ENCODE results near the gene RGP1. TPM values are rescaled to one million over a fixed set of nuclear protein-coding genes. Genes with fewer than 3 reads are reported as not detected.
A peak's percentile ranks its signal among the peaks of the same experiment; 100 is the strongest.

Gene RGP1
- total RNA-seq, 1 donor from 2014 or later, result 24.8 TPM

DNA sequence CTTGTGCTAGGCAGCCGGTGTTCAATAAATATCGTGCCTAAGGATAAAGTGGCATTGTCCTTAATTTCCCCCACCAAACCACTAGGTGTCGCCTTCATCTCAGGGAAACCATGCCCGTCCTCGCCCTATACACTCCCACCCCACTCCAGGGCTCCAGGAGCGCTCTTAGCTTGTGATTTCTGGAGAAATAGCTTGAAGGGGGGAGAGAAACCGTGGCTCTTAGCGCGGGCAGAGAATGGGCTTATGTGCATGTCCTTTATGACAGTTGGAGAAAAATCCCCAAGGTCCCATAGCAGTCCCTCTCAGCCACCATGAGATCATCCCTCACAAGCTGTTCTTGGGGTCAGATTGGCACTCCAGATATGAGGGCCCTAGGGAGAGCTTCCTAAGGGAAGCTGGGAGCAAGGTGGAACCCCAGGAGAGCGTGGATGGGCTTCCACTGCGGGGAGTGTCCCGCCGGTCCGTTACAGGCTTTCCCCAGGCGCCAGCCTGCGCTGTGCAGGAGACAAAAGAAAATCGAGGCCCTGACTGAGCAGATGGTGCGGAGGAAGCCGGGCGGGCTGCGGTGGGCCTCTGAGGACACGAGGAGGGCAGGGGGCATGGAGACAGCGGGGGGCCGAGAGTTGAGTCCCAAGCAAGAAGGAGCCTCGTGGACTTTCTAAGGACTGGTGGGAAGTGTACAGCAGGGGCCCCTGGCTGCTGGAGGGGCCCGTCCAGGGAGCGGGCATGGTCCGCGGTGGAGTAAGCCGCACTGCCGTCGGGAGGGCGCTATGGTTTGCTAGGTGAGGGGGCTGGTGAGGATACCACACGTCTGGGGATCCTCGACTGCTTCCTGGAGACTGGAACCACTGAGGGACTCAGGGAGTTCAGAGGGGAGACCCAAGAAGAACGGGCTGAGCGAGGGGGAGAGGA is 41.6 kb downstream of the RGP1 start:
- peak in 1 of 2 donors; percentile 88 for DNase-seq (ENCODE audit: low spot score in 2 of 2)
- intact Hi-C loops (cut with DNase I), result loop anchor here (1.0 to 5.0 kb wide), 4 partner anchors 37 to 157 kb away; partner anchors contain the start of genes CREB3 and TLN1
- no peaks in the 10 kb centered on the region for H3K9me3 ChIP-seq
- TF ChIP-seq, protein P1, sequence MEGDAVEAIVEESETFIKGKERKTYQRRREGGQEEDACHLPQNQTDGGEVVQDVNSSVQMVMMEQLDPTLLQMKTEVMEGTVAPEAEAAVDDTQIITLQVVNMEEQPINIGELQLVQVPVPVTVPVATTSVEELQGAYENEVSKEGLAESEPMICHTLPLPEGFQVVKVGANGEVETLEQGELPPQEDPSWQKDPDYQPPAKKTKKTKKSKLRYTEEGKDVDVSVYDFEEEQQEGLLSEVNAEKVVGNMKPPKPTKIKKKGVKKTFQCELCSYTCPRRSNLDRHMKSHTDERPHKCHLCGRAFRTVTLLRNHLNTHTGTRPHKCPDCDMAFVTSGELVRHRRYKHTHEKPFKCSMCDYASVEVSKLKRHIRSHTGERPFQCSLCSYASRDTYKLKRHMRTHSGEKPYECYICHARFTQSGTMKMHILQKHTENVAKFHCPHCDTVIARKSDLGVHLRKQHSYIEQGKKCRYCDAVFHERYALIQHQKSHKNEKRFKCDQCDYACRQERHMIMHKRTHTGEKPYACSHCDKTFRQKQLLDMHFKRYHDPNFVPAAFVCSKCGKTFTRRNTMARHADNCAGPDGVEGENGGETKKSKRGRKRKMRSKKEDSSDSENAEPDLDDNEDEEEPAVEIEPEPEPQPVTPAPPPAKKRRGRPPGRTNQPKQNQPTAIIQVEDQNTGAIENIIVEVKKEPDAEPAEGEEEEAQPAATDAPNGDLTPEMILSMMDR (IDR thresholded peaks at IDR 0.05), result peak; percentile 76 to 90 (median 83)
- H3K27ac ChIP-seq, result peak overlapping the region; percentile 81 to 87
- peaks cover 5 to 28% of the 10 kb centered on the region in 2 donors for H3K4me1 ChIP-seq
- no peaks in the 10 kb centered on the region for H3K27me3 ChIP-seq
- peak overlapping the region; percentile 64 to 87 for H3K4me3 ChIP-seq
- H3K36me3 ChIP-seq, result peaks cover 0 to 2% of the 10 kb centered on the region in 2 donors

- Histone ChIP-seq H3K27ac (peak within 1 kb of the TSS; percentile 81 to 87), H3K4me1 (peaks cover 5 to 28% of the 10 kb centered on the region in 2 donors), H3K4me3 (peak within 1 kb of the TSS; percentile 64 to 87), H3K36me3 (no peaks in the 10 kb centered on the region), H3K27me3 (no peaks in the 10 kb centered on the region), H3K9me3 (no peaks in the 10 kb centered on the region)
- no peak for DNase-seq (ENCODE audit: low spot score in 2 of 2)
- TF ChIP-seq, protein P1 (IDR thresholded peaks at IDR 0.05), result no peak
- intact Hi-C loops (cut with DNase I), result loop anchor here (1.0 to 5.0 kb wide), 3 partner anchors 36 to 156 kb away; partner anchors contain the start of genes CREB3 and TLN1
These were observed 42.3 kb downstream of the RGP1 start, which contains the start of gene NPR2 for GRCh38 chr9:35791297-35791921. NPR2 (plus strand) TSS chr9:35791591; CDS start chr9:35792409, 818 bp downstream.

DNA sequence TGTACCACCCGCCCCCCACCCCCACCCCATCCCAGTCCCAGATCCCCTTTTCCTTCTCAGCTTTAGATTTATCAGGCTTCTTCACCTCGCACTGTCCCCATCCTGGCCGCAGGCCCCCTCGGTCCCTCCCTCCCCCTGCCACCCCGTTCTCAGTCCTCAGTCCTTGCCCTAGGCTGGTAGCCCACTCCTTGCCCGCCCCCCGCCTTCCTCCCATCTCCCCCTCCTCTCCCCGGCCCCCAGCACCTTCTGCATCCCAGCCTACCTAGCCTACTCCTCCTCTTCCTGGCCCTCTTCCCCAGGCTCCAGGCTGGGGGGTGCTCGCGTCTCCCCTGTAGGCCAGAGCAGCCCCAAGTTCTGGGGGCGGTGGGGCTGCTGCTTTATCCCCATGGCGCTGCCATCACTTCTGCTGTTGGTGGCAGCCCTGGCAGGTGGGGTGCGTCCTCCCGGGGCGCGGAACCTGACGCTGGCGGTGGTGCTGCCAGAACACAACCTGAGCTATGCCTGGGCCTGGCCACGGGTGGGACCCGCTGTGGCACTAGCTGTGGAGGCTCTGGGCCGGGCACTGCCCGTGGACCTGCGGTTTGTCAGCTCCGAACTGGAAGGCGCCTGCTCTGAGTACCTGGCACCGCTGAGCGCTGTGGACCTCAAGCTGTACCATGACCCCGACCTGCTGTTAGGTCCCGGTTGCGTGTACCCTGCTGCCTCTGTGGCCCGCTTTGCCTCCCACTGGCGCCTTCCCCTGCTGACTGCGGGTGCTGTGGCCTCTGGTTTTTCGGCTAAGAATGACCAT is 43.1 kb downstream of the RGP1 start:
- no peaks in the 10 kb centered on the region for H3K9me3 ChIP-seq
- TF ChIP-seq, protein P1 (IDR thresholded peaks at IDR 0.05), result no peak
- no peaks in the 10 kb centered on the region for H3K36me3 ChIP-seq
- DNase-seq (ENCODE audit: low spot score in 2 of 2), result no peak
- intact Hi-C loops (cut with DNase I), result loop anchor here (5.0 kb wide), 1 partner anchor 155 kb away; no protein-coding TSS in a partner anchor
- H3K4me1 ChIP-seq, result peaks cover 5 to 28% of the 10 kb centered on the region in 2 donors
- no peaks in the 10 kb centered on the region for H3K27me3 ChIP-seq
- H3K27ac ChIP-seq, result peak overlapping the region; percentile 81 to 87
- peak overlapping the region; percentile 64 to 87 for H3K4me3 ChIP-seq

- peaks cover 5 to 32% of the 10 kb centered on the region in 2 donors for H3K4me1 ChIP-seq
- H3K27ac ChIP-seq, result peak overlapping the region; percentile 81 to 87
These were observed 43.7 kb downstream of the RGP1 start for GRCh38 chr9:35792826-35793225.

More at GRCh38 chr9:35792826-35793225, 43.7 kb downstream of the RGP1 start:
- H3K36me3 ChIP-seq, result no peaks in the 10 kb centered on the region
- intact Hi-C loops (cut with DNase I), result loop anchor here (1.0 to 5.0 kb wide), 2 partner anchors 19 to 154 kb away; partner anchors contain the start of gene SPAG8
- H3K27me3 ChIP-seq, result no peaks in the 10 kb centered on the region
- DNase-seq (ENCODE audit: low spot score in 2 of 2), result no peak
- peak overlapping the region; percentile 64 to 87 for H3K4me3 ChIP-seq
- TF ChIP-seq, protein P1 (IDR thresholded peaks at IDR 0.05), result no peak
- H3K9me3 ChIP-seq, result no peaks in the 10 kb centered on the region
